ENCODE measurements around the gene PKLR. TPM values are rescaled to one million over a fixed set of nuclear protein-coding genes. Genes with fewer than 3 reads are reported as not detected.

PKLR gene
- total RNA-seq, 1 donor from 2014 or later = 0.54 TPM

DNA sequence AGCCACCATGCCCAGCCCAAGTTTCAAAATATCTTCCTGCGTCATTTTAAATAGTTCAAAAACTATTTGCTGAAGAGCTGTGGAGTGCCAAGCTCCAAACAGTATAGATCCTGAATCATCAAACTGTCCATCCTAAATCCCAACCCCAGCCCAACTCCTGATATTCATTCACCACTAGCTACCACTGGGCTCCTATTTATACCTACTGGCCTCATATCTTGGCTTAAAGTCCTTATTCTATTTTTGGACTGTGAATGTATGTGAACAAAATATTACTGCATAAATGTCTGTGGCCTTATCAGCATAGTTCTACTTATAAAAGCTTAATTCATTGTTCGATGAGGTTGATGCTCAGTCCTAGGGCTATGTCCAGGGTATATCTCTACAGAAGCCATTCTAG is 33.9 kb downstream of the PKLR start:
- Histone ChIP-seq H3K79me2 (ENCODE audit: low read depth) (peaks cover 33% of the 10 kb centered on the region), H3K27me3 (no peaks in the 10 kb centered on the region), H3K4me2 (no peak overlapping the region), H3F3A (ENCODE audit: low read depth) (peaks cover 87% of the 10 kb centered on the region), H3K27ac (no peak overlapping the region), H3K4me3 (no peak overlapping the region), H3K4me1 (peaks cover 10% of the 10 kb centered on the region), H4K20me1 (ENCODE audit: low read depth) (peaks cover 32% of the 10 kb centered on the region), H3K9ac (no peak overlapping the region), H3K36me3 (peaks cover 18% of the 10 kb centered on the region), H3K9me3 (ENCODE audit: low read depth) (no peaks in the 10 kb centered on the region), H2AFZ (replicated peaks) (no peak overlapping the region)
- DNase-seq (ENCODE audit: low spot score) = no peak
- Mint-ChIP-seq H3K27ac (no peak overlapping the region), H3K4me3 (no peak overlapping the region), H3K36me3 (peaks cover 53% of the 10 kb centered on the region), H3K9me3 (no peaks in the 10 kb centered on the region), H3K4me1 (peaks cover 14% of the 10 kb centered on the region), H3K27me3 (ENCODE audit: insufficient read depth, low read depth) (peaks cover 3% of the 10 kb centered on the region)
- TF ChIP-seq CTCF (IDR thresholded peaks at IDR 0.05) = no peak
- TF ChIP-seq EZH2phosphoT487 (IDR thresholded peaks at IDR 0.05) = no peak
- TF ChIP-seq EZH2 (IDR thresholded peaks at IDR 0.05) = no peak

DNA sequence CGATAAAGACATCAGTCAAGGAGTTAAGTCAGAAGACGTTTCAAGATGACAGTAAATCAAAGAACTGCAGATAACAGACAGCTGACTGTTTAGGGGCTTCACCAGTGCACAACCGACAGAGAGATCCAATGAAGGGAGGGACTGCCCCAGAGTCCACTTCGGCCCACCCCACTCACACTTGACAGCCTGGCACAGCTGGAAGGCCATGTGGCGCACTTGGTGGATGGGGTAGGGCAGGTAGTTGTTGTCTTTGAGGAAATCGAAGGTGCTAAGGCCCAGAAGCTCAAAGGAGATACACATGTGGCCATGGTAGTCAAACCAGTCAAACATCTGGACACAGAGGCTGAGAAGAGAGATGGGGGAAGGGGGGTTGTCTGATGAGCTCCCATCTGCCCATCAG is 34.7 kb downstream of the PKLR start:
- DNase-seq (ENCODE audit: low spot score) = no peak
- Mint-ChIP-seq H3K27me3 (ENCODE audit: insufficient read depth, low read depth) (peaks cover 9% of the 10 kb centered on the region), H3K36me3 (peaks cover 50% of the 10 kb centered on the region), H3K27ac (no peak overlapping the region), H3K4me1 (peaks cover 15% of the 10 kb centered on the region), H3K9me3 (no peaks in the 10 kb centered on the region), H3K4me3 (no peak overlapping the region)
- Histone ChIP-seq H3K4me1 (peaks cover 2% of the 10 kb centered on the region), H3K4me3 (no peak overlapping the region), H3K4me2 (no peak overlapping the region), H4K20me1 (ENCODE audit: low read depth) (peaks cover 23% of the 10 kb centered on the region), H3K79me2 (ENCODE audit: low read depth) (peaks cover 25% of the 10 kb centered on the region), H3K36me3 (peaks cover 18% of the 10 kb centered on the region), H3K27ac (no peak overlapping the region), H2AFZ (replicated peaks) (no peak overlapping the region), H3F3A (ENCODE audit: low read depth) (peaks cover 89% of the 10 kb centered on the region), H3K9ac (no peak overlapping the region), H3K27me3 (no peaks in the 10 kb centered on the region), H3K9me3 (ENCODE audit: low read depth) (no peaks in the 10 kb centered on the region)
- no peak for TF ChIP-seq CTCF (IDR thresholded peaks at IDR 0.05)

DNA sequence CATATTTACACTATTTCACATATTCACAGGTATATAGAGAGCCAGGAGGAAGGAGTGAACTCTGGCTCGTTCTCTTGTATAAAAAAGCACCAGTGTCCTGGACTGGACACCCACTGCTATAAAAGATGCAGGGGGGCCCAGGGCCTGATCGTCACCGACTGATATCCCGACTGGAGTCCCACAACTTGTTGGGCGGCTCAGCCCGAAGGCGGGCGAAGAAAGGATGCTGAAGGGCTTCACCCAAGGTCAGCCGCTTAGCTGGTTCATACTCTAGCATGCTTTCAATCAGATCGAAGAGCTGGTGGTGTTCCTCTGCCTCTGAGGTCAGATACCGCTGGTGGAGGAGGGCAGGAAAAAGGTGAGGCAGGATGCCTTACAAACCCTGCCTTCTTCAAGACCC is 38.2 kb downstream of the PKLR start:
- no peak for DNase-seq (ENCODE audit: low spot score)
- H3K27me3 ChIP-seq = no peaks in the 10 kb centered on the region
- H3K79me2 ChIP-seq (ENCODE audit: low read depth) = peaks cover 19% of the 10 kb centered on the region
- no peak overlapping the region for H3K27ac ChIP-seq
- TF ChIP-seq CTCF (IDR thresholded peaks at IDR 0.05) (no peak), EZH2phosphoT487 (IDR thresholded peaks at IDR 0.05) (no peak), EZH2 (IDR thresholded peaks at IDR 0.05) (no peak)
- Mint-ChIP-seq H3K36me3 (peaks cover 34% of the 10 kb centered on the region), H3K27me3 (ENCODE audit: insufficient read depth, low read depth) (peaks cover 13% of the 10 kb centered on the region), H3K4me3 (peak overlapping the region; percentile 97), H3K9me3 (no peaks in the 10 kb centered on the region), H3K27ac (no peak overlapping the region), H3K4me1 (peaks cover 22% of the 10 kb centered on the region)
- H3K4me1 ChIP-seq = peaks cover 6% of the 10 kb centered on the region
- no peak overlapping the region for H3K4me3 ChIP-seq
- H3F3A ChIP-seq (ENCODE audit: low read depth) = peaks cover 68% of the 10 kb centered on the region
- H3K9me3 ChIP-seq (ENCODE audit: low read depth) = no peaks in the 10 kb centered on the region
- H3K4me2 ChIP-seq = no peak overlapping the region
- H2AFZ ChIP-seq (replicated peaks) = no peak overlapping the region
- H3K9ac ChIP-seq = no peak overlapping the region
- peaks cover 8% of the 10 kb centered on the region for H4K20me1 ChIP-seq (ENCODE audit: low read depth)
- peaks cover 12% of the 10 kb centered on the region for H3K36me3 ChIP-seq

Data from neural progenitor cell (in vitro differentiated cells).